SK-N-MC (cell line): ENCODE measurements around the gene RPRM.

ENCODE experiments used
- EZH2 ChIP-seq: fragments of 200-600 bp; sonication (generic); IDR thresholded peaks from one replicate; pipeline ENCODE4 v1.6.1; 2017; ENCODE audit warnings: antibody characterized with exemption
- POLR2AphosphoS5 ChIP-seq: IDR thresholded peaks from 2 replicates; pipeline ENCODE4 v1.6.1; 2012; ENCODE audit warnings: mild to moderate bottlenecking, low read depth, low read length, borderline replicate concordance

- TF ChIP-seq EZH2 (no peak), POLR2AphosphoS5 (no peak)
Measured at GRCh38 chr2:153451611-153452010, 27.0 kb downstream of the RPRM start.
